Measurements from ENCODE around the gene FGF2.

GRCh38 chr4:122793811-122794210 lies 32.8 kb upstream of the FGF2 start:
- TF ChIP-seq SIN3A (IDR thresholded peaks at IDR 0.05; ENCODE audit: borderline replicate concordance, low read depth, low read length): no peak
- no peak for TF ChIP-seq CTCF (IDR thresholded peaks at IDR 0.05)
- no peak for TF ChIP-seq POLR2AphosphoS5 (IDR thresholded peaks at IDR 0.05; ENCODE audit: low read depth, low read length)
- no peak for TF ChIP-seq YY1 (IDR thresholded peaks at IDR 0.05; ENCODE audit: low read depth)
- no peak for TF ChIP-seq EP300 (IDR thresholded peaks at IDR 0.05; ENCODE audit: borderline replicate concordance in 1 of 2, low read depth in 1 of 2, low read length in 1 of 2)
- TF ChIP-seq USF2 (IDR thresholded peaks at IDR 0.05; ENCODE audit: borderline replicate concordance, low read depth, low read length): no peak
- TF ChIP-seq EZH2phosphoT487 (IDR thresholded peaks at IDR 0.05; ENCODE audit: borderline replicate concordance, low read depth): no peak

Measured in SK-N-SH (cell line).